HepG2 (cell line): ENCODE measurements around the gene TBC1D30.
"Not testable (repeated sequence)": the region's sequence is repeated elsewhere in the genome, so short reads cannot be mapped to it uniquely, and the experiment has no call there.

Experiments used
- CEBPG ChIP-seq: IDR thresholded peaks from 2 replicates; pipeline ENCODE4 v1.6.1; 2016
- JUND ChIP-seq: sonication (generic); formaldehyde crosslinking; IDR thresholded peaks from 2 replicates; pipeline ENCODE4 v1.8.0; 2022; ENCODE audit warnings: mild to moderate bottlenecking, missing genetic modification reagents
- TF ChIP-seq, protein P1 (sequence below): sonication (generic); formaldehyde crosslinking; IDR thresholded peaks from 2 replicates; pipeline ENCODE4 v1.5.0; 2020; ENCODE audit warnings: mild to moderate bottlenecking, missing genetic modification reagents, moderate library complexity

DNA sequence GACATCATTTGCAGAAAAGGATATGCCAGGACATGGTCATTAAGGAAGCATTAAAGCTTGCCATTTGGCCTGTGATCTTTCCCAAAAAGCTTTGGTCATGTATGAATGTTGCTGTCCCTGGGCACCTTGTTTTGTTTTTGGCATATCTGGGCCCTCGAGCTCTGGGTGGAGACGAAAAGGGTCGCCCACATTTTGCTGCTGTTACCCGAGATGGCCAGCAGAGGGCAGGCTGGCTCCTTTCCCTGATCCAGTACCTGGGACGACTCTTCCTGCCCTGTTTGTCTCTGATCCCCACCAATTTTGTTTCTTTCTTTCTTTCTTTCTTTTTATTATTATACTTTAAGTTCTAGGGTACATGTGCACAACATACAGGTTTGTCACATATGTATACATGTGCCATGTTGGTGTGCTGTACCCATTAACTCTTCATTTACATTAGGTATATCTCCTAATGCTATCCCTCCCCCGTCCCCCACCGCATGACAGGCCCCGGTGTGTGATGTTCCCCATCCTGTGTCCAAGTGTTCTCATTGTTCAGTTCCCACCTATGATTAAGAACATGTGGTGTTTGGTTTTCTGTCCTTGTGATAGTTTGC is 22.2 kb upstream of the TBC1D30 start:
- TF ChIP-seq CEBPG, JUND (CRISPR knock-in tag): not testable (repeated sequence)
- TF ChIP-seq, protein P1, sequence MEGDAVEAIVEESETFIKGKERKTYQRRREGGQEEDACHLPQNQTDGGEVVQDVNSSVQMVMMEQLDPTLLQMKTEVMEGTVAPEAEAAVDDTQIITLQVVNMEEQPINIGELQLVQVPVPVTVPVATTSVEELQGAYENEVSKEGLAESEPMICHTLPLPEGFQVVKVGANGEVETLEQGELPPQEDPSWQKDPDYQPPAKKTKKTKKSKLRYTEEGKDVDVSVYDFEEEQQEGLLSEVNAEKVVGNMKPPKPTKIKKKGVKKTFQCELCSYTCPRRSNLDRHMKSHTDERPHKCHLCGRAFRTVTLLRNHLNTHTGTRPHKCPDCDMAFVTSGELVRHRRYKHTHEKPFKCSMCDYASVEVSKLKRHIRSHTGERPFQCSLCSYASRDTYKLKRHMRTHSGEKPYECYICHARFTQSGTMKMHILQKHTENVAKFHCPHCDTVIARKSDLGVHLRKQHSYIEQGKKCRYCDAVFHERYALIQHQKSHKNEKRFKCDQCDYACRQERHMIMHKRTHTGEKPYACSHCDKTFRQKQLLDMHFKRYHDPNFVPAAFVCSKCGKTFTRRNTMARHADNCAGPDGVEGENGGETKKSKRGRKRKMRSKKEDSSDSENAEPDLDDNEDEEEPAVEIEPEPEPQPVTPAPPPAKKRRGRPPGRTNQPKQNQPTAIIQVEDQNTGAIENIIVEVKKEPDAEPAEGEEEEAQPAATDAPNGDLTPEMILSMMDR (CRISPR knock-in tag) = peak; percentile 79
